Measurements from ENCODE around the gene GABRE. TPM values are rescaled to one million over a fixed set of nuclear protein-coding genes. Genes with fewer than 3 reads are reported as not detected.

The GABRE gene
- total RNA-seq, 1 donor from 2014 or later, result not detected

Other genes with a start within 250 kb of the GABRE start
- not detected in 2 replicates for gene CNGA2, start 239.9 kb downstream of the GABRE start, total RNA-seq
- not detected in 2 replicates for gene MAGEA4, start 61.8 kb downstream of the GABRE start, total RNA-seq
- not detected in 2 replicates for gene MAGEA10, start 163.9 kb upstream of the GABRE start, total RNA-seq